Right lobe of liver (tissue), 6 donors: Measurements from ENCODE around the gene KCNQ1. TPM values are rescaled to one million over a fixed set of nuclear protein-coding genes. Genes with fewer than 3 reads are reported as not detected.

ENCODE experiments used
- ATAC-seq, 4 donors: fragments of 200-7000 bp; cut with Tn5 transposase; one replicate each; pipeline ENCODE4 v1.9.1; 2020; ENCODE audit warnings: mild to moderate bottlenecking in 4 of 4, moderate library complexity in 4 of 4
- DNase-seq, 3 donors: peaks; one replicate each; pipeline ENCODE4 v3.0.0-alpha.2; 2020
- H3K27ac ChIP-seq, 3 donors: fragments of 200-600 bp; one replicate each; pipeline ENCODE4 v1.8.0; 2022
- H3K27me3 ChIP-seq, 2 donors: fragments of 200-600 bp; one replicate each; pipeline ENCODE4 v1.8.0; 2022
- H3K36me3 ChIP-seq, 4 donors: fragments of 200-600 bp; sonication (generic) in 1 of 4; one replicate each; pipeline versions ENCODE4 v1.5.1 to v1.8.0; 2017 to 2022; ENCODE audit warnings: control low read depth in 1 of 4
- H3K4me1 ChIP-seq, 4 donors: fragments of 200-600 bp; sonication (generic) in 1 of 4; one replicate each; pipeline versions ENCODE4 v1.5.1 to v1.8.0; 2017 to 2022; ENCODE audit warnings: control low read depth in 1 of 4
- H3K4me3 ChIP-seq, 3 donors: fragments of 200-600 bp; one replicate each; pipeline ENCODE4 v1.8.0; 2022
- H3K9me3 ChIP-seq, 4 donors: fragments of 200-600 bp; sonication (generic) in 1 of 4; one replicate each; pipeline versions ENCODE4 v1.5.1 to v1.8.0; 2017 to 2022; ENCODE audit warnings: control low read depth in 1 of 4
- POLR2A ChIP-seq: fragments of 450-650 bp; IDR thresholded peaks from one replicate; pipeline ENCODE4 v1.6.1; 2017; ENCODE audit warnings: antibody characterized with exemption, mild to moderate bottlenecking
- WGBS: methylation state at CpG from one replicate; pipeline ENCODE4 v1.1.6; 2018; ENCODE audit warnings: low coverage, low lambda C conversion rate; ENCODE audit not compliant: insufficient coverage; ENCODE audit errors: missing lambda C conversion rate; 5-methylcytosine and 5-hydroxymethylcytosine counted together
- intact Hi-C, 2 donors: fragments of 100-400 bp; cut with DNase I; formaldehyde crosslinking; loops; one replicate each; pipeline versions ENCODE4 v1.11.2 to v1.14.1; 2022
- total RNA-seq, 6 experiments: library from RNA; depleted of rRNA in 2 of 6; stranded (reverse); fragments of >200 nt in 2 of 6; fragmentation: NEBNext Ultra II Directional in 3 of 6; extraction: Animal tissue kit (Norgen Biotek cat#: 25700) in 3 of 6; gene quantifications; one replicate each; pipeline versions ENCODE4 v1.1.0 to v1.2.4, GENCODE V29; 2016 to 2023
- TF ChIP-seq, protein P1 (sequence below), 4 donors: fragments of 200-600 bp in 3 of 4; fragments of 450-650 bp in 1 of 4; IDR thresholded peaks; one replicate each; pipeline versions ENCODE4 v1.5.1 to v1.8.0; 2016 to 2022; ENCODE audit warnings: antibody characterized with exemption in 4 of 4, mild to moderate bottlenecking in 2 of 4
- donor health status: DM: no; HTN: yes; CAD: no.
- donor health status: DM: no; HTN: no; CAD: no.
- donor health status: DM: no; HTN: no; CAD: no.
- donor health status: DM: no; HTN: yes; CAD: no.
- donor health status: DM: no; HTN: yes; CAD: no.

KCNQ1 gene
- total RNA-seq, 6 experiments from 2014 or later: 0.61 to 2.4 (median 1.8) TPM

DNA sequence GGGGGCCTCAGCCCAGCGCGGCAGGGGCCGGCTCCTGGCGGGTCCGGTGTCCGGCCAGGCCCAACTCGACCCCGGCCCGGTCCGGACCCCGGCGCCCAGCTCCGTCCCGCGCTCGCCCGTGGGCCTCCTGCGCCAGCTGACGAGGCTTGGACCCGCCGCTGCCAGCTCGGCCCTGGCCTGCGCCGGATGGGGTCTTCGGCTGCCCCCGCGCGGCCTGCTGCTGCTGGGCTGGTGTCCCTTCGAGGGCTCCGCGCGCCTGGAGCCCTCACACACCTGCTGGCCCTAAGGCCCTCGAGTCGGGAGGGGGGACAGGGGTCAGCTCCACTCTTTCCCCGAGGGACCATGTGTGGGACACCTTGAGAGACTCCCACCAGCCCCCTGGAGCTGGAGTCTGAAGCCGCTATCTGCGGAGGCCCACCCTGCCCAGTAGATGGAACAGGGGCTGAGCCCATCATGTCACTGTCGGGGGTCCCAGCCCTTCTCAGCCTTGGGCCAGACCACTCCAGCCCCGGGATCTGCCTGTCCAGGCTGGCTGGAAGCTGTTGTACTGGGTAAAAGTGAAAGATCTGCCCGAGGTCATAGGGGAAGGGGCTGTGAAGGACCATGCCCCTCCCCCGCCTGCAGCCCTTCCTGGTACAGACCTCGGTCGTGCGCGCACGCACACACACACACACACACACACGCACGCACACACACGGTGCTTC lies 441.5 kb downstream of the KCNQ1 start:
- Histone ChIP-seq H3K27ac (peak overlapping the region in 1 of 3 donors; percentile 29), H3K27me3 (no peaks in the 10 kb centered on the region), H3K4me1 (peaks cover 0 to 9% (median under 1%) of the 10 kb centered on the region in 4 donors), H3K36me3 (no peaks in the 10 kb centered on the region), H3K9me3 (no peaks in the 10 kb centered on the region), H3K4me3 (peak overlapping the region; percentile 14 to 57 (median 32))
- WGBS: 25% methylated on average over 7 of the region's 49 CpGs
- DNase-seq (peak in 1 of 3 donors; percentile 48), ATAC-seq (no peak)
- intact Hi-C loops: loop anchor here in 1 of 2 donors (5.0 kb wide), 1 partner anchor 354 kb away; no protein-coding TSS in a partner anchor
- TF ChIP-seq, protein P1, sequence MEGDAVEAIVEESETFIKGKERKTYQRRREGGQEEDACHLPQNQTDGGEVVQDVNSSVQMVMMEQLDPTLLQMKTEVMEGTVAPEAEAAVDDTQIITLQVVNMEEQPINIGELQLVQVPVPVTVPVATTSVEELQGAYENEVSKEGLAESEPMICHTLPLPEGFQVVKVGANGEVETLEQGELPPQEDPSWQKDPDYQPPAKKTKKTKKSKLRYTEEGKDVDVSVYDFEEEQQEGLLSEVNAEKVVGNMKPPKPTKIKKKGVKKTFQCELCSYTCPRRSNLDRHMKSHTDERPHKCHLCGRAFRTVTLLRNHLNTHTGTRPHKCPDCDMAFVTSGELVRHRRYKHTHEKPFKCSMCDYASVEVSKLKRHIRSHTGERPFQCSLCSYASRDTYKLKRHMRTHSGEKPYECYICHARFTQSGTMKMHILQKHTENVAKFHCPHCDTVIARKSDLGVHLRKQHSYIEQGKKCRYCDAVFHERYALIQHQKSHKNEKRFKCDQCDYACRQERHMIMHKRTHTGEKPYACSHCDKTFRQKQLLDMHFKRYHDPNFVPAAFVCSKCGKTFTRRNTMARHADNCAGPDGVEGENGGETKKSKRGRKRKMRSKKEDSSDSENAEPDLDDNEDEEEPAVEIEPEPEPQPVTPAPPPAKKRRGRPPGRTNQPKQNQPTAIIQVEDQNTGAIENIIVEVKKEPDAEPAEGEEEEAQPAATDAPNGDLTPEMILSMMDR (IDR thresholded peaks at IDR 0.05): no peak
- no peak for TF ChIP-seq POLR2A

DNA sequence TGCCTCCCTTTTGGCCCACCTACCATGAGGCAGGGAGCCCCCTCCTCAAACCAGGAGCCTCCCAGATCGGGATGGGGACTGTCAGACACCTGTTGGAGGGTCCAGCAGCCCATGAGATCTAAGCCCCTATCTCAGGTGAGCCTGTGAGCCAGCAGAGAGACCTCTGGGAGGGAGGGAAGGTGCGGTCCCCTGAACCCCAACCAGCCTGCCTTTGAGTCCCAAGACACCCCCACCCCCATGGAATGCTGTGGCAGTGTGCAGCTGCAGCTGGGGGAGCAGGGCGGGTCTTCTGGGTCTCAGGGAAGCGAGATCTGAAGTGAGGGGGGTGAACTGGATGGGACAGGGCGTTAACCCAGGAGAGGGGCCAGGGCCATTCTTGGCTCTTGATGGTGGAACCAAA lies 442.1 kb downstream of the KCNQ1 start:
- 100% methylated on average over 2 of the region's 5 CpGs for WGBS

DNA sequence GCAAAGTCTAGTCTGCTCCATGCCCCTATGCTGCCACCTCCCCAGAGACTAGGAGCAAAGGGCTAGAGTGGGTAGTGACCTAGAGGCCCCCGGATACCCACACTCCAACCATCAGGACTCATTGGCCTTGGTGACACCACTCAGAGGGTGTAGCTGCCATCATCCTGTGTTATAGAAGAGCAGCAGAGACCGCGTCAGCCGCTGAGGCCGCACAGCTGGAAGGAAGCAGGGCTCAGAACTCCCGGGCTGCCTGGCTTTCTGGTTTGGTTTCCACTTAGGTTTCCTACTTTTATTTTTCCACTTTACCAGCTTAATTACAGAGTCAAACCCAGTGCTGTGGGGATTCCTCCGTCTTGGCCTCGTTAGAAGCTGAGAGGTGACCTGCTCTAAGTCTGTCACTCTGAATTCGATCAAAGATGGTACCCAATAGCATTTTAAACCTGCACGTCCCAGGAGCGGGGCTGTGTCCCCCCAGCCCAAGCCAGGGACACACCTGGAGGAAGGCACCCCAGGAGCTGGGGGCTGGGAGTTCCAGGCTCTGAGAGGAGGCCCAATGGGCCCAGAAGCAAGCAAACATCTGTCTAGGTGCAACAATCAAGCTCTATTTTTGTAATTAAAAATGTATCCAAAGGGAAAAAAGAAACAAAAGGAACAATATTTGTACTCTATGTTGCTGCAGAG lies 442.8 kb downstream of the KCNQ1 start:
- Histone ChIP-seq H3K4me3 (no peak overlapping the region), H3K4me1 (peaks cover 0 to 23% (median 8%) of the 10 kb centered on the region in 4 donors), H3K27me3 (no peaks in the 10 kb centered on the region), H3K36me3 (no peaks in the 10 kb centered on the region), H3K27ac (no peak overlapping the region), H3K9me3 (no peaks in the 10 kb centered on the region)
- DNase-seq (no peak), ATAC-seq (no peak)
- intact Hi-C loops: loop anchor here (2.0 to 5.0 kb wide), 2 partner anchors 355 kb away; no protein-coding TSS in a partner anchor
- TF ChIP-seq, protein P1 (IDR thresholded peaks at IDR 0.05): no peak
- no peak for TF ChIP-seq POLR2A
- WGBS: 71% methylated on average over 6 of the region's 11 CpGs

More for the DNA sequence above, 442.1 kb downstream of the KCNQ1 start:
- Histone ChIP-seq H3K27ac (no peak overlapping the region), H3K9me3 (no peaks in the 10 kb centered on the region), H3K4me1 (peaks cover 0 to 15% (median 4%) of the 10 kb centered on the region in 4 donors), H3K27me3 (no peaks in the 10 kb centered on the region), H3K36me3 (no peaks in the 10 kb centered on the region), H3K4me3 (no peak overlapping the region)
- TF ChIP-seq, protein P1 (IDR thresholded peaks at IDR 0.05): no peak
- TF ChIP-seq POLR2A: no peak
- intact Hi-C loops: loop anchor here in 1 of 2 donors (5.0 kb wide), 1 partner anchor 355 kb away; no protein-coding TSS in a partner anchor
- ATAC-seq (no peak), DNase-seq (no peak)

DNA sequence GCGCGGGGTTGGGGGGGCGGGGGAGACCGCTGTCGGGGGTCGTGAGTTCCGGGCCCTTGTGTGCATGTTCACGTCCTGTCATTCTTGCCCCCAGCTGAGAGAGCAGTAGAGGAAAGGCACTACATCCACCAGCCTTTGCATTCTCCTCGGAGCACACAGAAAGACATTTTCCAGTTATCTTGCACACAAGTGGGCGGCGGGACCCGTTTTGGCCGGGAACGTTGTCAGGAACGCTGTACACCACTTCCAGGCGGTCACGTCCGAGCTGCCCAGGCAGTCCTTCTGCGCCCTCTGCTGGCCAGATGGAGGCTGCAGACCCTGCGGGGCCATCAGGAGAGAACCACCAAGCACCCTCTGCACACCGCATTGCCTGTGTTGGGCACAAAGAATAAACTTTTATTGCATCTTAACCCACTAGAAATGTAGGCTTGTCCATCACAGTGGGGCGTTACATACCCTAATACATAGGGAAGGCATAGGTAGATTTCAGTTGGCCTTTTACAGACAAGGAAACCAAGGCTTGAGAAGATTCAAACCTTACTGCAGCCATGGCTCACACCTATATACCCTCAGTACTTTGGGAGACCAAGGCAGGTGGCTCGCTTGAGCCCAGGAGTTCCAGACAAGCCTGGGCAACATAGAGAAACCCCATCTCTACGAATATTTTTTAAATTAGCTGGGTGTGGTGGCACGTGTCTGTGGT lies 443.6 kb downstream of the KCNQ1 start:
- peak; percentile 91 for DNase-seq
- no peaks in the 10 kb centered on the region for H3K36me3 ChIP-seq
- H3K4me1 ChIP-seq: peaks cover 0 to 24% (median 9%) of the 10 kb centered on the region in 4 donors
- TF ChIP-seq, protein P1 (IDR thresholded peaks at IDR 0.05): peak; percentile 93 to 99 (median 97)
- no peak for TF ChIP-seq POLR2A
- no peak overlapping the region for H3K27ac ChIP-seq
- ATAC-seq: peak; percentile 59 to 68 (median 64)
- no peaks in the 10 kb centered on the region for H3K9me3 ChIP-seq
- no peak overlapping the region for H3K4me3 ChIP-seq
- H3K27me3 ChIP-seq: no peaks in the 10 kb centered on the region
- 28% methylated on average over 16 of the region's 25 CpGs for WGBS
- intact Hi-C loops: loop anchor here (2.0 to 5.0 kb wide), 2 partner anchors 356 kb away; no protein-coding TSS in a partner anchor
